Measurements from ENCODE around the gene MYO10. TPM values are rescaled to one million over a fixed set of nuclear protein-coding genes. Genes with fewer than 3 reads are reported as not detected.
"Not testable (repeated sequence)": the region's sequence is repeated elsewhere in the genome, so short reads cannot be mapped to it uniquely, and the experiment has no call there.

Gene MYO10
- total RNA-seq, 4 donors from 2014 or later = 3.2 to 30.7 (median 22.9) TPM

- Histone ChIP-seq H3K27ac (no peak overlapping the region), H3K4me1 (no peaks in the 10 kb centered on the region), H3K4me3 (no peak overlapping the region), H3K36me3 (no peaks in the 10 kb centered on the region), H3K9me3 (no peaks in the 10 kb centered on the region), H3K27me3 (no peaks in the 10 kb centered on the region)
- TF ChIP-seq CTCF (IDR thresholded peaks at IDR 0.05) (no peak), POLR2A (IDR thresholded peaks at IDR 0.05) (no peak)
- intact Hi-C loops (cut with DNase I; ENCODE audit: low total_unique reads) = no loop called here
- no peak for DNase-seq
Measured at GRCh38 chr5:16722097-16722495, 214.0 kb downstream of the MYO10 start.

GRCh38 chr5:16721151-16722096 is 214.7 kb downstream of the MYO10 start:
- TF ChIP-seq CTCF (IDR thresholded peaks at IDR 0.05) (no peak), POLR2A (IDR thresholded peaks at IDR 0.05) (no peak)
- Histone ChIP-seq H3K9me3 (no peaks in the 10 kb centered on the region), H3K27me3 (no peaks in the 10 kb centered on the region), H3K36me3 (no peaks in the 10 kb centered on the region), H3K4me3 (no peak overlapping the region), H3K27ac (no peak overlapping the region), H3K4me1 (no peaks in the 10 kb centered on the region)
- intact Hi-C loops (cut with DNase I; ENCODE audit: low total_unique reads) = no loop called here
- DNase-seq = no peak

- H3K4me3 ChIP-seq; H3K36me3 ChIP-seq; H3K27ac ChIP-seq; H3K9me3 ChIP-seq; DNase-seq; H3K27me3 ChIP-seq; intact Hi-C loops (cut with DNase I; ENCODE audit: low total_unique reads); H3K4me1 ChIP-seq: not testable (repeated sequence)
Measured at GRCh38 chr5:16718036-16718435, 218.1 kb downstream of the MYO10 start.

- no peak overlapping the region for H3K27ac ChIP-seq
- H3K36me3 ChIP-seq = no peaks in the 10 kb centered on the region
- no peaks in the 10 kb centered on the region for H3K27me3 ChIP-seq
- intact Hi-C loops (cut with DNase I; ENCODE audit: low total_unique reads) = no loop called here
- H3K4me3 ChIP-seq = no peak overlapping the region
- DNase-seq = no peak
- no peaks in the 10 kb centered on the region for H3K4me1 ChIP-seq
- H3K9me3 ChIP-seq = no peaks in the 10 kb centered on the region
- no peak for TF ChIP-seq POLR2A (IDR thresholded peaks at IDR 0.05)
- no peak for TF ChIP-seq CTCF (IDR thresholded peaks at IDR 0.05)
Measured at GRCh38 chr5:16713386-16713928, 222.6 kb downstream of the MYO10 start.

- no peaks in the 10 kb centered on the region for H3K9me3 ChIP-seq
- intact Hi-C loops (cut with DNase I; ENCODE audit: low total_unique reads) = no loop called here
- H3K4me1 ChIP-seq = no peaks in the 10 kb centered on the region
- no peak overlapping the region for H3K27ac ChIP-seq
- no peak for DNase-seq
- H3K36me3 ChIP-seq = no peaks in the 10 kb centered on the region
- no peak overlapping the region for H3K4me3 ChIP-seq
- no peak for TF ChIP-seq CTCF (IDR thresholded peaks at IDR 0.05)
- no peak for TF ChIP-seq POLR2A (IDR thresholded peaks at IDR 0.05)
- no peaks in the 10 kb centered on the region for H3K27me3 ChIP-seq
Measured at GRCh38 chr5:16712620-16713019, 223.5 kb downstream of the MYO10 start.
